ENCODE measurements around the gene PRELID3B. TPM values are rescaled to one million over a fixed set of nuclear protein-coding genes. Genes with fewer than 3 reads are reported as not detected.

The PRELID3B gene
- total and polyA plus RNA-seq, 10 of the 15 experiments (the other 5 are each of a cell fraction or from before 2014, with no cell fraction given), result 72.5 to 151 (median 124) TPM

GRCh38 chr20:59071216-59071615, 28.6 kb upstream of the PRELID3B start (continued):
- TF ChIP-seq NKRF (conservative IDR thresholded peaks at IDR 0.05) (no peak), IKZF1 (conservative IDR thresholded peaks at IDR 0.05) (no peak), CBFB (IDR thresholded peaks at IDR 0.05; ENCODE audit: low read depth) (no peak), SUPT20H (IDR thresholded peaks at IDR 0.05; ENCODE audit: borderline replicate concordance, control insufficient read depth, low read depth, low read length) (no peak), USF2 (IDR thresholded peaks at IDR 0.05; ENCODE audit: borderline replicate concordance, low read depth, low read length) (no peak), CEBPB (IDR thresholded peaks at IDR 0.05; ENCODE audit: borderline replicate concordance in 1 of 2, low read depth in 2 of 2, low read length in 2 of 2) (no peak), JUNB (IDR thresholded peaks at IDR 0.05) (peak; percentile 52), NFYA (IDR thresholded peaks at IDR 0.05; ENCODE audit: borderline replicate concordance, low read depth, low read length) (no peak), GATAD2B (conservative IDR thresholded peaks at IDR 0.05; ENCODE audit: low read depth) (no peak), POLR2A (IDR thresholded peaks at IDR 0.05; ENCODE audit: low read depth, low read length) (no peak), CHD1 (IDR thresholded peaks at IDR 0.05; ENCODE audit: low read depth, low read length) (no peak), YBX1 (IDR thresholded peaks at IDR 0.05) (no peak), PBX3 (IDR thresholded peaks at IDR 0.05; ENCODE audit: insufficient replicate concordance, low read depth, low read length) (no peak), TCF7 (IDR thresholded peaks at IDR 0.05; ENCODE audit: borderline replicate concordance) (0 out of 2 replicates have a peak, but pooled peaks have one; percentile 14), NFYB (IDR thresholded peaks at IDR 0.05; ENCODE audit: insufficient read depth, low read depth, low read length) (no peak), RELB (IDR thresholded peaks at IDR 0.05; ENCODE audit: low read depth) (no peak), EGR1 (IDR thresholded peaks at IDR 0.05; ENCODE audit: borderline replicate concordance in 1 of 2, low read depth in 2 of 2, low read length in 2 of 2) (no peak), ELK1 (IDR thresholded peaks at IDR 0.05; ENCODE audit: low read depth, low read length) (no peak), TCF3 (IDR thresholded peaks at IDR 0.05; ENCODE audit: borderline replicate concordance, insufficient read depth, low read depth, low read length) (no peak), ZNF207 (IDR thresholded peaks at IDR 0.05; ENCODE audit: borderline replicate concordance) (no peak), RELA (IDR thresholded peaks at IDR 0.05; ENCODE audit: borderline replicate concordance, partially characterized antibody) (no peak), RFX5 (IDR thresholded peaks at IDR 0.05; ENCODE audit: low read depth, low read length) (no peak), PML (IDR thresholded peaks at IDR 0.05; ENCODE audit: low read length) (no peak), CREB1 (IDR thresholded peaks at IDR 0.05; ENCODE audit: low read depth) (peak; percentile 17; the same call in 1 of the 2 replicates)
